HepG2 (cell line): ENCODE data around the gene NPAS2. TPM values are rescaled to one million over a fixed set of nuclear protein-coding genes. Genes with fewer than 3 reads are reported as not detected.

Source experiments
- ATAC-seq: fragments of 200-7000 bp; cut with Tn5 transposase; 3 replicates; pipeline ENCODE4 v1.9.1; 2020; ENCODE audit warnings: mild to moderate bottlenecking, moderate library complexity
- BruUV-seq: library from RNA; stranded (reverse); fragments of 400-500 nt; replicated peaks from 2 replicates; lab custom pipeline; 2021; lab: Mats Ljungman, UMichigan
- CTCF ChIA-PET: fragments of 300-600 bp; formaldehyde crosslinking; extraction: SDS; loops from one replicate; lab custom pipeline; 2021; ENCODE audit warnings: low total read pairs, inconsistent platforms, low intra/inter-chr PET ratio; lab: Yijun Ruan, JAX
- POLR2A ChIA-PET: fragments of 350-600 bp; sonication (Branson Sonifier 250); formaldehyde crosslinking; loops from one replicate; lab custom pipeline; 2020; ENCODE audit warnings: antibody characterized with exemption, inconsistent platforms; lab: Yijun Ruan, JAX
- DNase-seq: peaks from one replicate; pipeline ENCODE4 v3.0.0-alpha.2; 2015; ENCODE audit warnings: low spot score
- FAIRE-seq: peaks from 3 replicates; lab custom pipeline; 2011; peaks lifted over from hg19 to GRCh38; lab: Jason Lieb, UNC
- H2AFZ ChIP-seq: one replicate; pipeline ENCODE4 v1.6.1; 2011; ENCODE audit warnings: low read length, inconsistent platforms
- H3K27ac ChIP-seq: fragments of 300-600 bp; 3 replicates; pipeline ENCODE4 v1.8.0; 2011; ENCODE audit warnings: mixed run types, mild to moderate bottlenecking, mixed read lengths, low read length, inconsistent platforms; ENCODE audit not compliant: insufficient read depth; ENCODE audit errors: extremely low read length
- H3K27me3 ChIP-seq, 2 experiments: fragments of 200-600 bp in 1 of 2; 2 replicates in 1 of 2; 3 replicates in 1 of 2; pipeline versions ENCODE4 v1.6.0 to v1.8.0; 2011; ENCODE audit warnings: low read length in 2 of 2, mild to moderate bottlenecking in 2 of 2, moderate library complexity in 2 of 2, inconsistent platforms in 1 of 2; ENCODE audit not compliant: insufficient read depth in 2 of 2, control insufficient read depth in 1 of 2
- H3K36me3 ChIP-seq, 2 experiments: fragments of 200-600 bp in 1 of 2; replicated peaks in 1 of 2; 2 replicates in 1 of 2; 3 replicates in 1 of 2; pipeline versions ENCODE4 v1.5.1 to v1.8.0; 2011; ENCODE audit warnings: low read length in 2 of 2, inconsistent platforms in 1 of 2; ENCODE audit not compliant: insufficient read depth in 2 of 2, control insufficient read depth in 1 of 2
- H3K4me1 ChIP-seq: 2 replicates; pipeline ENCODE4 v1.5.1; 2012; ENCODE audit warnings: low read length, inconsistent platforms; ENCODE audit not compliant: insufficient read depth
- H3K4me2 ChIP-seq: 2 replicates; pipeline ENCODE4 v1.6.0; 2011; ENCODE audit warnings: low read depth, low read length, inconsistent platforms
- H3K4me3 ChIP-seq, 3 experiments: fragments of 200-600 bp in 1 of 3; sonication (generic), shearing (Covaris generic) in 1 of 3; replicated peaks in 1 of 3; 2 replicates each; pipeline ENCODE4 v1.5.1; 2011 to 2016; ENCODE audit warnings: low read length in 3 of 3, inconsistent platforms in 2 of 3, low read depth in 2 of 3, mild to moderate bottlenecking in 2 of 3, control low read depth in 1 of 3, mixed read lengths in 1 of 3; ENCODE audit not compliant: insufficient read depth in 1 of 3
- H3K79me2 ChIP-seq: one replicate; pipeline ENCODE4 v1.6.1; 2011; ENCODE audit warnings: low read length, inconsistent platforms; ENCODE audit not compliant: insufficient read depth
- H3K9ac ChIP-seq: 2 replicates; pipeline ENCODE4 v1.6.0; 2011; ENCODE audit warnings: mild to moderate bottlenecking, low read depth, low read length, inconsistent platforms; ENCODE audit not compliant: insufficient read depth
- H3K9me3 ChIP-seq: 2 replicates; pipeline ENCODE4 v1.5.1; 2012; ENCODE audit warnings: mild to moderate bottlenecking, low read length
- H4K20me1 ChIP-seq: 2 replicates; pipeline ENCODE4 v1.6.0; 2011; ENCODE audit warnings: inconsistent platforms, mild to moderate bottlenecking, low read length, moderate library complexity; ENCODE audit not compliant: insufficient read depth
- MAFK ChIP-seq, 2 experiments: IDR thresholded peaks in 1 of 2; conservative IDR thresholded peaks in 1 of 2; 2 replicates each; pipeline ENCODE4 v1.6.1; 2011; ENCODE audit warnings: improper control_type of control experiment in 2 of 2, low read length in 2 of 2
- NFIB ChIP-seq: sonication (generic); formaldehyde crosslinking; IDR thresholded peaks from 2 replicates; pipeline ENCODE4 v1.9.0; 2021; ENCODE audit warnings: missing genetic modification reagents, mild to moderate bottlenecking, borderline replicate concordance
- PCBP2 ChIP-seq: fragments of 200-400 bp; formaldehyde crosslinking; optimal IDR thresholded peaks from 2 replicates; pipeline ENCODE3; 2018; ENCODE audit warnings: low read length, low read depth; ENCODE audit not compliant: poor library complexity, severe bottlenecking
- RCOR2 ChIP-seq: IDR thresholded peaks from 2 replicates; pipeline ENCODE4 v1.6.1; 2016; ENCODE audit warnings: missing biosample characterization, missing genetic modification reagents
- RFX1 ChIP-seq: fragments of 450-650 bp; IDR thresholded peaks from 2 replicates; pipeline ENCODE4 v1.6.1; 2017
- THAP11 ChIP-seq: IDR thresholded peaks from 2 replicates; pipeline ENCODE4 v1.6.1; 2016; ENCODE audit warnings: missing biosample characterization, missing genetic modification reagents
- YEATS2 ChIP-seq: sonication (generic); formaldehyde crosslinking; IDR thresholded peaks from 2 replicates; pipeline ENCODE4 v1.4.0; 2020; ENCODE audit warnings: missing genetic modification reagents, borderline replicate concordance
- ZFY ChIP-seq: sonication (generic); formaldehyde crosslinking; IDR thresholded peaks from 2 replicates; pipeline ENCODE4 v1.4.0; 2020; ENCODE audit warnings: missing genetic modification reagents
- ZNF10 ChIP-seq: sonication (generic); formaldehyde crosslinking; IDR thresholded peaks from 2 replicates; pipeline ENCODE4 v1.4.0; 2020; ENCODE audit warnings: mild to moderate bottlenecking, low read depth, missing genetic modification reagents, borderline replicate concordance
- ZNF558 ChIP-seq: sonication (generic); formaldehyde crosslinking; IDR thresholded peaks from 2 replicates; pipeline ENCODE4 v1.9.0; 2022; ENCODE audit warnings: mild to moderate bottlenecking, missing genetic modification reagents, borderline replicate concordance
- ZNF614 ChIP-seq: IDR thresholded peaks from 2 replicates; pipeline ENCODE4 v1.6.1; 2018; ENCODE audit warnings: missing biosample characterization, missing genetic modification reagents, inconsistent platforms, borderline replicate concordance
- ZNF644 ChIP-seq: IDR thresholded peaks from 2 replicates; pipeline ENCODE4 v1.6.1; 2016; ENCODE audit warnings: low read depth
- WGBS: methylation state at CpG from one replicate; pipeline ENCODE4 v1.1.6; 2017; ENCODE audit warnings: low lambda C conversion rate; 5-methylcytosine and 5-hydroxymethylcytosine counted together
- in situ Hi-C: cut with HindIII; loops from 2 replicates; pipeline ENCODE4 v1.10.0; 2017; ENCODE audit warnings: low pct_unique_long_range_greater_than_20kb; ENCODE audit not compliant: extremely low pct_ligation_motif_present
- intact Hi-C: fragments of 100-400 bp; cut with micrococcal nuclease; formaldehyde crosslinking; loops from one replicate; pipeline ENCODE4 v1.10.0; 2022; ENCODE audit not compliant: unreplicated experiment
- polyA plus RNA-seq, 8 experiments: library from polyadenylated mRNA; depleted of rRNA in 3 of 8; stranded (reverse) in 7 of 8; unstranded in 1 of 8; fragments of >200 nt; fragmentation: Illumina TruSeq in 4 of 8; extraction: Trizol in 4 of 8; gene quantifications; 2 replicates each; pipeline versions ENCODE4 v1.2.1 to v1.2.3, GENCODE V29; 2011 to 2016; ENCODE audit warnings: low read depth in 4 of 8, missing spikeins in 1 of 8, mixed read lengths in 1 of 8; ENCODE audit not compliant: insufficient read depth in 1 of 8
- total RNA-seq, 5 experiments: library from RNA; depleted of rRNA; stranded (reverse); fragments of >200 nt; fragmentation: Illumina TruSeq; extraction: Trizol; gene quantifications; 2 replicates each; pipeline ENCODE4 v1.2.3, GENCODE V29; 2016; ENCODE audit warnings: low read depth in 1 of 5
- TF ChIP-seq, protein P1 (sequence below): sonication (generic); formaldehyde crosslinking; IDR thresholded peaks from 2 replicates; pipeline ENCODE4 v1.9.0; 2021; ENCODE audit warnings: missing genetic modification reagents, borderline replicate concordance
- TF ChIP-seq, protein P2 (sequence below): sonication (generic); formaldehyde crosslinking; IDR thresholded peaks from 2 replicates; pipeline ENCODE4; 2020; ENCODE audit warnings: missing genetic modification reagents, mild to moderate bottlenecking, borderline replicate concordance
- TF ChIP-seq, protein P3 (sequence below): sonication (generic); formaldehyde crosslinking; IDR thresholded peaks from 2 replicates; pipeline ENCODE4 v1.4.0; 2020; ENCODE audit warnings: missing genetic modification reagents; ENCODE audit errors: not compliant biosample characterization

NPAS2 gene
- total and polyA plus RNA-seq, 2 of the 13 experiments (the other 11 are each of a cell fraction or from before 2014, with no cell fraction given), result 14.8 to 37.5 TPM

DNA sequence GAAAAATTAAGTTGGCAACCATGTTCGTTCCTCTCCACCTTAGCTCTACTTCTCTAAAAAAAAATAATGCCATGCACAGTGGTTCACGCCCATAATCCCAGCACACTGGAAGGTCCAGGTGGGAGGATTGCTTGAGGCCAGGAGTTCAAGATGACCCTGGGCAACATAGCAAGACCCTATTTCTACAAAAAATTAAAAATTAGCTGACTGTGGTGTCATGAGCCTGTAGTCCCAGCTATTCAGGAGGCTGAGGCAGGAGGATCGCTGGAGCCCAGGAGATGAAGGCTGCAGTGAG, 40.1 kb upstream of the NPAS2 start (continued):
- TF ChIP-seq MAFK (conservative IDR thresholded peaks at IDR 0.05 in 1 of 2, IDR thresholded peaks at IDR 0.05 in 1 of 2; ENCODE audit: low read length in 2 of 2) (0 out of 4 replicates have a peak, but pooled peaks of 1 of the 2 experiments have one; percentile 12), ZNF614 (CRISPR knock-in tag) (peak; percentile 55; the same call in 1 of the 2 replicates), NFIB (CRISPR knock-in tag) (no peak), RCOR2 (peak; percentile 100)
- TF ChIP-seq, protein P1, sequence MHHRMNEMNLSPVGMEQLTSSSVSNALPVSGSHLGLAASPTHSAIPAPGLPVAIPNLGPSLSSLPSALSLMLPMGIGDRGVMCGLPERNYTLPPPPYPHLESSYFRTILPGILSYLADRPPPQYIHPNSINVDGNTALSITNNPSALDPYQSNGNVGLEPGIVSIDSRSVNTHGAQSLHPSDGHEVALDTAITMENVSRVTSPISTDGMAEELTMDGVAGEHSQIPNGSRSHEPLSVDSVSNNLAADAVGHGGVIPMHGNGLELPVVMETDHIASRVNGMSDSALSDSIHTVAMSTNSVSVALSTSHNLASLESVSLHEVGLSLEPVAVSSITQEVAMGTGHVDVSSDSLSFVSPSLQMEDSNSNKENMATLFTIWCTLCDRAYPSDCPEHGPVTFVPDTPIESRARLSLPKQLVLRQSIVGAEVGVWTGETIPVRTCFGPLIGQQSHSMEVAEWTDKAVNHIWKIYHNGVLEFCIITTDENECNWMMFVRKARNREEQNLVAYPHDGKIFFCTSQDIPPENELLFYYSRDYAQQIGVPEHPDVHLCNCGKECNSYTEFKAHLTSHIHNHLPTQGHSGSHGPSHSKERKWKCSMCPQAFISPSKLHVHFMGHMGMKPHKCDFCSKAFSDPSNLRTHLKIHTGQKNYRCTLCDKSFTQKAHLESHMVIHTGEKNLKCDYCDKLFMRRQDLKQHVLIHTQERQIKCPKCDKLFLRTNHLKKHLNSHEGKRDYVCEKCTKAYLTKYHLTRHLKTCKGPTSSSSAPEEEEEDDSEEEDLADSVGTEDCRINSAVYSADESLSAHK (CRISPR knock-in tag), result no peak

DNA sequence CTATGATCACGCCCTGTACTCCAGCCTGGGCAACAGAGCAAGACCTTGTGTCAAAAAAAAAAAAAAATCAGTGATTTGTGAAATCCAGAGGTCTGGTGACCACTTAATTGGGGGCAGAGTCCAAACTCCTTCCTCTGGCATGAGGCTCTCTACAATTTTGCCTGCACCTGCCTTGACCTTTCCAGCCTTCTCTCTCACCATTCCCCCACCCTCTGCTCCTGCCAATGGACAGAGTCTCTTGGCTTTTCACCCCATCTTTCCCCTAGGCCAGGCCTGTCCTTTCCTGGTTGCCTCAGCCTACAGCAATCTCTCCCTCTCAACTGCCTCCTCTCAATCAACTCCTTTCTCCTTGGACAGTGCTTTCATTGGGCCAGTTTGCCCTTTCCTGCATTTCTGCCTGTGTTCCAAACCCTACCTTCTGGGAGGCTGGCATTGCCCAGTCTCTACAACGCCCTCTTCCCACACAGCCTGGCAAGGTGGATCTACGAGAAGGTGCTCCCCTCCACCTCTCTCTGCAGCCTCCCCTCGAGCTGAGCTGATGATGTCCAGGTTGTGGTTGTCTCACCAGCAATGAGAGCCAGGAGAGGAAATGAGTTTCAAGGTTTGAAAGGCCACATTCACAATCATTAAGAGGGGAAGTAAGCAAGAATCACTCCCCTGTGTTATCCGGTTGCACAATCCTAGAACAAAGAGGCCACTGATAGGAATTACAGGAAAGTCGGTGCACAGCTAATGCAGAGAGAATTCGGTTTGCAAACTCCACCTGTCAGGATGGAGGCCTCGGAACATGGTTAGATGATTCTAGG, 39.5 kb upstream of the NPAS2 start:
- H3K4me1 ChIP-seq, result peaks cover 84% of the 10 kb centered on the region
- ATAC-seq (peak; percentile 90), DNase-seq (peak; percentile 100), FAIRE-seq (peak; percentile 95)
- POLR2A ChIA-PET, result interaction anchor here (0.7 to 4.2 kb wide), 23 partner anchors 9 to 472 kb away, joined by 3 to 39 read pairs (median 5); partner anchors contain the start of genes CNOT11 and RPL31
- no peak overlapping the region for H2AFZ ChIP-seq
- H3K4me3 ChIP-seq, result peak overlapping the region in 2 of 3 experiments; percentile 36 to 68; a peak in 4 of 6 replicates
- no peaks in the 10 kb centered on the region for H3K36me3 ChIP-seq
- H3K27me3 ChIP-seq, result no peaks in the 10 kb centered on the region
- TSS peak; percentile 92 for BruUV-seq
- H3K4me2 ChIP-seq, result peak overlapping the region; percentile 98
- WGBS, result 5% methylated on average over 8 of the region's 8 CpGs
- no peaks in the 10 kb centered on the region for H3K79me2 ChIP-seq
- peak overlapping the region; percentile 87 for H3K9ac ChIP-seq
- no peaks in the 10 kb centered on the region for H4K20me1 ChIP-seq
- CTCF ChIA-PET, result no interaction called here
- intact Hi-C loops (loop anchor here (1.0 to 2.0 kb wide), 4 partner anchors 16 to 102 kb away; no protein-coding TSS in a partner anchor), in situ Hi-C loops (loop anchor here (5.0 kb wide), 1 partner anchor 37 kb away; no protein-coding TSS in a partner anchor)
- H3K9me3 ChIP-seq, result no peaks in the 10 kb centered on the region
- H3K27ac ChIP-seq, result peak overlapping the region; percentile 100
- TF ChIP-seq, protein P2, sequence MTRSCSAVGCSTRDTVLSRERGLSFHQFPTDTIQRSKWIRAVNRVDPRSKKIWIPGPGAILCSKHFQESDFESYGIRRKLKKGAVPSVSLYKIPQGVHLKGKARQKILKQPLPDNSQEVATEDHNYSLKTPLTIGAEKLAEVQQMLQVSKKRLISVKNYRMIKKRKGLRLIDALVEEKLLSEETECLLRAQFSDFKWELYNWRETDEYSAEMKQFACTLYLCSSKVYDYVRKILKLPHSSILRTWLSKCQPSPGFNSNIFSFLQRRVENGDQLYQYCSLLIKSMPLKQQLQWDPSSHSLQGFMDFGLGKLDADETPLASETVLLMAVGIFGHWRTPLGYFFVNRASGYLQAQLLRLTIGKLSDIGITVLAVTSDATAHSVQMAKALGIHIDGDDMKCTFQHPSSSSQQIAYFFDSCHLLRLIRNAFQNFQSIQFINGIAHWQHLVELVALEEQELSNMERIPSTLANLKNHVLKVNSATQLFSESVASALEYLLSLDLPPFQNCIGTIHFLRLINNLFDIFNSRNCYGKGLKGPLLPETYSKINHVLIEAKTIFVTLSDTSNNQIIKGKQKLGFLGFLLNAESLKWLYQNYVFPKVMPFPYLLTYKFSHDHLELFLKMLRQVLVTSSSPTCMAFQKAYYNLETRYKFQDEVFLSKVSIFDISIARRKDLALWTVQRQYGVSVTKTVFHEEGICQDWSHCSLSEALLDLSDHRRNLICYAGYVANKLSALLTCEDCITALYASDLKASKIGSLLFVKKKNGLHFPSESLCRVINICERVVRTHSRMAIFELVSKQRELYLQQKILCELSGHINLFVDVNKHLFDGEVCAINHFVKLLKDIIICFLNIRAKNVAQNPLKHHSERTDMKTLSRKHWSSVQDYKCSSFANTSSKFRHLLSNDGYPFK, result peak; percentile 80; the same call in 1 of the 2 replicates
- TF ChIP-seq ZFY (peak; percentile 53), ZNF558 (CRISPR knock-in tag) (peak; percentile 68; the same call in 1 of the 2 replicates), YEATS2 (CRISPR knock-in tag) (peak; percentile 84; the same call in 1 of the 2 replicates), THAP11 (peak; percentile 83), ZNF644 (peak; percentile 91), ZNF10 (CRISPR knock-in tag) (no peak), PCBP2 (no peak), RFX1 (no peak)
- TF ChIP-seq, protein P3, sequence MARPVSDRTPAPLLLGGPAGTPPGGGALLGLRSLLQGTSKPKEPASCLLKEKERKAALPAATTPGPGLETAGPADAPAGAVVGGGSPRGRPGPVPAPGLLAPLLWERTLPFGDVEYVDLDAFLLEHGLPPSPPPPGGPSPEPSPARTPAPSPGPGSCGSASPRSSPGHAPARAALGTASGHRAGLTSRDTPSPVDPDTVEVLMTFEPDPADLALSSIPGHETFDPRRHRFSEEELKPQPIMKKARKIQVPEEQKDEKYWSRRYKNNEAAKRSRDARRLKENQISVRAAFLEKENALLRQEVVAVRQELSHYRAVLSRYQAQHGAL (CRISPR knock-in tag), result no peak
